Astrocyte (in vitro differentiated cells and primary cell): ENCODE data around the gene TMEM217. TPM values are rescaled to one million over a fixed set of nuclear protein-coding genes. Genes with fewer than 3 reads are reported as not detected.

Experiments used
- DNase-seq: peaks from one replicate; pipeline ENCODE4 v3.0.0-alpha.2; 2010; ENCODE audit warnings: low read depth
- FAIRE-seq: peaks from 2 replicates; lab custom pipeline; 2011; peaks lifted over from hg19 to GRCh38; lab: Jason Lieb, UNC
- H2AFZ ChIP-seq: 2 replicates; pipeline ENCODE4 v1.6.0; 2012; ENCODE audit warnings: low read depth, low read length, inconsistent platforms
- H3K27ac ChIP-seq: 2 replicates; pipeline ENCODE4 v1.5.1; 2011; ENCODE audit warnings: low read depth, low read length, inconsistent platforms
- H3K27me3 ChIP-seq: 2 replicates; pipeline ENCODE4 v1.6.0; 2011; ENCODE audit warnings: low read length, inconsistent platforms; ENCODE audit not compliant: insufficient read depth
- H3K36me3 ChIP-seq: 2 replicates; pipeline ENCODE4 v1.5.1; 2011; ENCODE audit warnings: low read length, inconsistent platforms; ENCODE audit not compliant: insufficient read depth
- H3K4me1 ChIP-seq: 2 replicates; pipeline ENCODE4 v1.5.1; 2011; ENCODE audit warnings: low read length, inconsistent platforms; ENCODE audit not compliant: insufficient read depth
- H3K4me2 ChIP-seq: 2 replicates; pipeline ENCODE4 v1.6.0; 2012; ENCODE audit warnings: low read length, inconsistent platforms
- H3K4me3 ChIP-seq: 2 replicates; pipeline ENCODE4 v1.5.1; 2011; ENCODE audit warnings: low read depth, mild to moderate bottlenecking, low read length, inconsistent platforms; ENCODE audit not compliant: insufficient read depth
- H3K79me2 ChIP-seq: 2 replicates; pipeline ENCODE4 v1.6.0; 2012; ENCODE audit warnings: mild to moderate bottlenecking, low read length, inconsistent platforms; ENCODE audit not compliant: insufficient read depth
- H3K9ac ChIP-seq: 2 replicates; pipeline ENCODE4 v1.6.0; 2012; ENCODE audit warnings: mild to moderate bottlenecking, low read length, inconsistent platforms
- H3K9me3 ChIP-seq: 2 replicates; pipeline ENCODE4 v1.5.1; 2012; ENCODE audit warnings: low read depth, mild to moderate bottlenecking, low read length, inconsistent platforms; ENCODE audit not compliant: insufficient read depth
- H4K20me1 ChIP-seq: 2 replicates; pipeline ENCODE4 v1.6.0; 2012; ENCODE audit warnings: low read length, inconsistent platforms; ENCODE audit not compliant: insufficient read depth
- H3K27ac Mint-ChIP-seq: one replicate; pipeline ENCODE4 v1.8.0; 2021; ENCODE audit warnings: mild to moderate bottlenecking, mixed read lengths; ENCODE audit not compliant: unreplicated experiment
- H3K27me3 Mint-ChIP-seq: one replicate; pipeline ENCODE4 v1.8.0; 2021; ENCODE audit warnings: low read depth, mixed read lengths; ENCODE audit not compliant: unreplicated experiment
- H3K36me3 Mint-ChIP-seq: one replicate; pipeline ENCODE4 v1.8.0; 2021; ENCODE audit warnings: low read depth, mixed read lengths; ENCODE audit not compliant: unreplicated experiment
- H3K4me1 Mint-ChIP-seq: one replicate; pipeline ENCODE4 v1.8.0; 2021; ENCODE audit warnings: low read depth, mixed read lengths; ENCODE audit not compliant: unreplicated experiment
- H3K4me3 Mint-ChIP-seq: one replicate; pipeline ENCODE4 v1.8.0; 2021; ENCODE audit warnings: mild to moderate bottlenecking, moderate library complexity, mixed read lengths; ENCODE audit not compliant: unreplicated experiment
- H3K9me3 Mint-ChIP-seq: one replicate; pipeline ENCODE4 v1.8.0; 2021; ENCODE audit warnings: mild to moderate bottlenecking, mixed read lengths; ENCODE audit not compliant: unreplicated experiment
- CTCF ChIP-seq: IDR thresholded peaks from 2 replicates; pipeline ENCODE4 v1.5.1; 2011; ENCODE audit warnings: low read depth, mild to moderate bottlenecking, inconsistent platforms, low read length, moderate library complexity; ENCODE audit not compliant: insufficient read depth
- EZH2 ChIP-seq: IDR thresholded peaks from 2 replicates; pipeline ENCODE4 v1.6.1; 2012; ENCODE audit warnings: mild to moderate bottlenecking, low read length, inconsistent platforms; ENCODE audit not compliant: insufficient read depth
- total RNA-seq: library from RNA; stranded (reverse); gene quantifications from 2 replicates; pipeline ENCODE4 v1.2.1, GENCODE V29; 2021

Gene TMEM217
- total RNA-seq, 1 donor from 2014 or later: 7.3 TPM

- Histone ChIP-seq H3K36me3 (no peaks in the 10 kb centered on the region), H3K4me2 (no peak overlapping the region), H3K4me3 (no peak overlapping the region), H3K9me3 (no peaks in the 10 kb centered on the region), H2AFZ (no peak overlapping the region), H4K20me1 (no peaks in the 10 kb centered on the region), H3K27ac (no peak overlapping the region), H3K79me2 (no peaks in the 10 kb centered on the region), H3K9ac (no peak overlapping the region), H3K4me1 (no peaks in the 10 kb centered on the region), H3K27me3 (peaks cover 3% of the 10 kb centered on the region)
- FAIRE-seq: no peak
- no peak for DNase-seq
- Mint-ChIP-seq H3K9me3 (no peaks in the 10 kb centered on the region), H3K4me1 (peaks cover 15% of the 10 kb centered on the region), H3K27me3 (no peaks in the 10 kb centered on the region), H3K27ac (no peak overlapping the region), H3K36me3 (no peaks in the 10 kb centered on the region), H3K4me3 (no peak overlapping the region)
- TF ChIP-seq CTCF (no peak), EZH2 (no peak)
Measured at GRCh38 chr6:37209461-37210205, 48.3 kb downstream of the TMEM217 start.

- H3K4me3 ChIP-seq: no peak overlapping the region
- H3K27me3 Mint-ChIP-seq: no peaks in the 10 kb centered on the region
- no peak for FAIRE-seq
- no peak overlapping the region for H3K27ac ChIP-seq
- H4K20me1 ChIP-seq: no peaks in the 10 kb centered on the region
- H3K36me3 ChIP-seq: no peaks in the 10 kb centered on the region
- H2AFZ ChIP-seq: no peak overlapping the region
- no peaks in the 10 kb centered on the region for H3K79me2 ChIP-seq
- no peaks in the 10 kb centered on the region for H3K9me3 Mint-ChIP-seq
- no peak overlapping the region for H3K4me2 ChIP-seq
- peaks cover 15% of the 10 kb centered on the region for H3K4me1 Mint-ChIP-seq
- DNase-seq: no peak
- H3K27me3 ChIP-seq: peaks cover 3% of the 10 kb centered on the region
- H3K4me1 ChIP-seq: no peaks in the 10 kb centered on the region
- TF ChIP-seq EZH2 (no peak), CTCF (no peak)
- no peaks in the 10 kb centered on the region for H3K9me3 ChIP-seq
- H3K36me3 Mint-ChIP-seq: no peaks in the 10 kb centered on the region
- no peak overlapping the region for H3K4me3 Mint-ChIP-seq
- no peak overlapping the region for H3K27ac Mint-ChIP-seq
- no peak overlapping the region for H3K9ac ChIP-seq
Measured at GRCh38 chr6:37208793-37209192, 49.2 kb downstream of the TMEM217 start.

- Mint-ChIP-seq H3K27ac (no peak overlapping the region), H3K9me3 (no peaks in the 10 kb centered on the region), H3K27me3 (no peaks in the 10 kb centered on the region), H3K4me3 (no peak overlapping the region), H3K36me3 (no peaks in the 10 kb centered on the region), H3K4me1 (peaks cover 15% of the 10 kb centered on the region)
- Histone ChIP-seq H3K4me1 (no peaks in the 10 kb centered on the region), H3K4me3 (no peak overlapping the region), H3K9me3 (no peaks in the 10 kb centered on the region), H3K79me2 (no peaks in the 10 kb centered on the region), H3K4me2 (no peak overlapping the region), H3K27ac (no peak overlapping the region), H4K20me1 (no peaks in the 10 kb centered on the region), H2AFZ (no peak overlapping the region), H3K36me3 (no peaks in the 10 kb centered on the region), H3K27me3 (peaks cover 3% of the 10 kb centered on the region), H3K9ac (no peak overlapping the region)
- DNase-seq (peak; percentile 40), FAIRE-seq (no peak)
- peak; percentile 76 for TF ChIP-seq CTCF
- TF ChIP-seq EZH2: no peak
Measured at GRCh38 chr6:37207903-37208456, 50.0 kb downstream of the TMEM217 start.
